ENCODE measurements around the gene YY1AP1. TPM values are rescaled to one million over a fixed set of nuclear protein-coding genes. Genes with fewer than 3 reads are reported as not detected.
"Not testable (repeated sequence)": the region's sequence is repeated elsewhere in the genome, so short reads cannot be mapped to it uniquely, and the experiment has no call there.

Gene YY1AP1
- total RNA-seq, 2 donors from 2014 or later, result 41.9 to 62.1 TPM

- no peaks in the 10 kb centered on the region for H3K4me1 ChIP-seq
- H3K9me3 ChIP-seq, result no peaks in the 10 kb centered on the region
- no peak overlapping the region for H3K9ac ChIP-seq (ENCODE audit: low read depth in 2 of 2, low read length in 2 of 2)
- no peak overlapping the region for H3K4me3 ChIP-seq
- no peak overlapping the region for H3K27ac ChIP-seq
- DNase-seq, result no peak
- no peaks in the 10 kb centered on the region for H3K36me3 ChIP-seq
- no peak for TF ChIP-seq CTCF (IDR thresholded peaks at IDR 0.05)
- H3K27me3 ChIP-seq, result no peaks in the 10 kb centered on the region
- intact Hi-C loops (cut with DNase I), result no loop called here
Observed at GRCh38 chr1:155706139-155706538, 17.6 kb upstream of the YY1AP1 start.

- H3K27me3 ChIP-seq; H3K9ac ChIP-seq (ENCODE audit: low read depth in 2 of 2, low read length in 2 of 2); intact Hi-C loops (cut with DNase I); H3K9me3 ChIP-seq; H3K27ac ChIP-seq; H3K4me1 ChIP-seq; DNase-seq; H3K36me3 ChIP-seq; H3K4me3 ChIP-seq: not testable (repeated sequence)
Observed at GRCh38 chr1:155704414-155704813, 15.8 kb upstream of the YY1AP1 start.

- Histone ChIP-seq H3K36me3 (no peaks in the 10 kb centered on the region), H3K4me3 (no peak overlapping the region), H3K4me1 (no peaks in the 10 kb centered on the region), H3K9ac (ENCODE audit: low read depth in 2 of 2, low read length in 2 of 2) (no peak overlapping the region), H3K27me3 (no peaks in the 10 kb centered on the region), H3K9me3 (no peaks in the 10 kb centered on the region), H3K27ac (no peak overlapping the region)
- intact Hi-C loops (cut with DNase I), result no loop called here
- TF ChIP-seq CTCF (IDR thresholded peaks at IDR 0.05), result no peak
- no peak for DNase-seq
Observed at GRCh38 chr1:155703216-155703615, 14.6 kb upstream of the YY1AP1 start.

- H3K9ac ChIP-seq (ENCODE audit: low read depth in 2 of 2, low read length in 2 of 2); intact Hi-C loops (cut with DNase I); DNase-seq: not testable (repeated sequence)
Observed at GRCh38 chr1:155701675-155702074, 13.1 kb upstream of the YY1AP1 start.

GRCh38 chr1:155699062-155699461 is 10.5 kb upstream of the YY1AP1 start:
- DNase-seq; H3K36me3 ChIP-seq; H3K9me3 ChIP-seq; H3K4me1 ChIP-seq; H3K27ac ChIP-seq; intact Hi-C loops (cut with DNase I); H3K9ac ChIP-seq (ENCODE audit: low read depth in 2 of 2, low read length in 2 of 2); H3K27me3 ChIP-seq; H3K4me3 ChIP-seq: not testable (repeated sequence)

More at GRCh38 chr1:155701675-155702074, 13.1 kb upstream of the YY1AP1 start:
- not testable (repeated sequence) for H3K36me3 ChIP-seq, H3K27ac ChIP-seq, H3K4me3 ChIP-seq, H3K4me1 ChIP-seq, H3K9me3 ChIP-seq, H3K27me3 ChIP-seq

- intact Hi-C loops (cut with DNase I), result no loop called here
- TF ChIP-seq CTCF (IDR thresholded peaks at IDR 0.05), result no peak
- H3K27me3 ChIP-seq, result no peaks in the 10 kb centered on the region
- no peaks in the 10 kb centered on the region for H3K4me1 ChIP-seq
- no peak for DNase-seq
- H3K4me3 ChIP-seq, result no peak overlapping the region
- H3K36me3 ChIP-seq, result no peaks in the 10 kb centered on the region
- no peak overlapping the region for H3K9ac ChIP-seq (ENCODE audit: low read depth in 2 of 2, low read length in 2 of 2)
- no peaks in the 10 kb centered on the region for H3K9me3 ChIP-seq
- no peak overlapping the region for H3K27ac ChIP-seq
Observed at GRCh38 chr1:155698382-155699038, 9.9 kb upstream of the YY1AP1 start.

- H3K4me3 ChIP-seq; DNase-seq; H3K27ac ChIP-seq; H3K9ac ChIP-seq (ENCODE audit: low read depth in 2 of 2, low read length in 2 of 2); H3K4me1 ChIP-seq; H3K9me3 ChIP-seq; intact Hi-C loops (cut with DNase I); H3K36me3 ChIP-seq; H3K27me3 ChIP-seq: not testable (repeated sequence)
Observed at GRCh38 chr1:155697616-155698015, 9.0 kb upstream of the YY1AP1 start.
